Astrocyte (in vitro differentiated cells and primary cell): Measurements from ENCODE around the gene NDUFV1. TPM values are rescaled to one million over a fixed set of nuclear protein-coding genes. Genes with fewer than 3 reads are reported as not detected.
A peak's percentile ranks its signal among the peaks of the same experiment; 100 is the strongest.
"Not testable (repeated sequence)": the region's sequence is repeated elsewhere in the genome, so short reads cannot be mapped to it uniquely, and the experiment has no call there.

Source experiments
- DNase-seq: peaks from one replicate; pipeline ENCODE4 v3.0.0-alpha.2; 2010; ENCODE audit warnings: low read depth
- FAIRE-seq: peaks from 2 replicates; lab custom pipeline; 2011; peaks lifted over from hg19 to GRCh38; lab: Jason Lieb, UNC
- H2AFZ ChIP-seq: 2 replicates; pipeline ENCODE4 v1.6.0; 2012; ENCODE audit warnings: low read depth, low read length, inconsistent platforms
- H3K27ac ChIP-seq: 2 replicates; pipeline ENCODE4 v1.5.1; 2011; ENCODE audit warnings: low read depth, low read length, inconsistent platforms
- H3K27me3 ChIP-seq: 2 replicates; pipeline ENCODE4 v1.6.0; 2011; ENCODE audit warnings: low read length, inconsistent platforms; ENCODE audit not compliant: insufficient read depth
- H3K36me3 ChIP-seq: 2 replicates; pipeline ENCODE4 v1.5.1; 2011; ENCODE audit warnings: low read length, inconsistent platforms; ENCODE audit not compliant: insufficient read depth
- H3K4me1 ChIP-seq: 2 replicates; pipeline ENCODE4 v1.5.1; 2011; ENCODE audit warnings: low read length, inconsistent platforms; ENCODE audit not compliant: insufficient read depth
- H3K4me2 ChIP-seq: 2 replicates; pipeline ENCODE4 v1.6.0; 2012; ENCODE audit warnings: low read length, inconsistent platforms
- H3K4me3 ChIP-seq: 2 replicates; pipeline ENCODE4 v1.5.1; 2011; ENCODE audit warnings: low read depth, mild to moderate bottlenecking, low read length, inconsistent platforms; ENCODE audit not compliant: insufficient read depth
- H3K79me2 ChIP-seq: 2 replicates; pipeline ENCODE4 v1.6.0; 2012; ENCODE audit warnings: mild to moderate bottlenecking, low read length, inconsistent platforms; ENCODE audit not compliant: insufficient read depth
- H3K9ac ChIP-seq: 2 replicates; pipeline ENCODE4 v1.6.0; 2012; ENCODE audit warnings: mild to moderate bottlenecking, low read length, inconsistent platforms
- H3K9me3 ChIP-seq: 2 replicates; pipeline ENCODE4 v1.5.1; 2012; ENCODE audit warnings: low read depth, mild to moderate bottlenecking, low read length, inconsistent platforms; ENCODE audit not compliant: insufficient read depth
- H4K20me1 ChIP-seq: 2 replicates; pipeline ENCODE4 v1.6.0; 2012; ENCODE audit warnings: low read length, inconsistent platforms; ENCODE audit not compliant: insufficient read depth
- H3K27ac Mint-ChIP-seq: one replicate; pipeline ENCODE4 v1.8.0; 2021; ENCODE audit warnings: mild to moderate bottlenecking, mixed read lengths; ENCODE audit not compliant: unreplicated experiment
- H3K27me3 Mint-ChIP-seq: one replicate; pipeline ENCODE4 v1.8.0; 2021; ENCODE audit warnings: low read depth, mixed read lengths; ENCODE audit not compliant: unreplicated experiment
- H3K36me3 Mint-ChIP-seq: one replicate; pipeline ENCODE4 v1.8.0; 2021; ENCODE audit warnings: low read depth, mixed read lengths; ENCODE audit not compliant: unreplicated experiment
- H3K4me1 Mint-ChIP-seq: one replicate; pipeline ENCODE4 v1.8.0; 2021; ENCODE audit warnings: low read depth, mixed read lengths; ENCODE audit not compliant: unreplicated experiment
- H3K4me3 Mint-ChIP-seq: one replicate; pipeline ENCODE4 v1.8.0; 2021; ENCODE audit warnings: mild to moderate bottlenecking, moderate library complexity, mixed read lengths; ENCODE audit not compliant: unreplicated experiment
- H3K9me3 Mint-ChIP-seq: one replicate; pipeline ENCODE4 v1.8.0; 2021; ENCODE audit warnings: mild to moderate bottlenecking, mixed read lengths; ENCODE audit not compliant: unreplicated experiment
- EZH2 ChIP-seq: IDR thresholded peaks from 2 replicates; pipeline ENCODE4 v1.6.1; 2012; ENCODE audit warnings: mild to moderate bottlenecking, low read length, inconsistent platforms; ENCODE audit not compliant: insufficient read depth
- total RNA-seq: library from RNA; stranded (reverse); gene quantifications from 2 replicates; pipeline ENCODE4 v1.2.1, GENCODE V29; 2021
- TF ChIP-seq, protein P1 (sequence below): IDR thresholded peaks from 2 replicates; pipeline ENCODE4 v1.5.1; 2011; ENCODE audit warnings: low read depth, mild to moderate bottlenecking, inconsistent platforms, low read length, moderate library complexity; ENCODE audit not compliant: insufficient read depth

The NDUFV1 gene
- total RNA-seq, 1 donor from 2014 or later, result 117 TPM

DNA sequence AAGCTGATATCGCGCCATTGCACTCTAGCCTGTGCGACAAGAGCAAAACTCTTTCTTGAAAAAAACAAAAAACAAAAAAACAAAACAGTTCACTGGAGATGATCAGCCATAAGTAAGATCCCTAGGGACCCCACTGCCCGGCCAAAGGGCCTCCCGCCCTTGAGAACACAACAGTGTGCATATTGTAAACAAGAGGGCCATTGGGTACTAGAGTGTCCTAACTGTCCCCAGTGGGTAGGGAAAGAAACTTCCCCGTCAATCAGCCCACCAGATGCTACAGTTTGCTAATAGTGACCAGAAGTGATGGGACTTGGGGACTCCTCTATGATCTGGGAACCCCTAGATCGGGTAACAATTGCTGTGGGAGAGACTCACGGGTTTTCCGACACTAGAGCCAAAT lies 47.5 kb downstream of the NDUFV1 start:
- Histone ChIP-seq H3K9me3 (peaks cover 3% of the 10 kb centered on the region), H3K4me2 (no peak overlapping the region), H3K27ac (no peak overlapping the region), H3K4me1 (no peaks in the 10 kb centered on the region), H3K27me3 (peaks cover 2% of the 10 kb centered on the region), H3K4me3 (no peak overlapping the region), H4K20me1 (no peaks in the 10 kb centered on the region), H3K36me3 (no peaks in the 10 kb centered on the region), H3K79me2 (no peaks in the 10 kb centered on the region), H2AFZ (no peak overlapping the region), H3K9ac (no peak overlapping the region)
- Mint-ChIP-seq H3K9me3 (peaks cover 2% of the 10 kb centered on the region), H3K4me3 (no peak overlapping the region), H3K27me3 (peaks cover 3% of the 10 kb centered on the region), H3K4me1 (no peaks in the 10 kb centered on the region), H3K36me3 (no peaks in the 10 kb centered on the region), H3K27ac (no peak overlapping the region)
- TF ChIP-seq, protein P1, sequence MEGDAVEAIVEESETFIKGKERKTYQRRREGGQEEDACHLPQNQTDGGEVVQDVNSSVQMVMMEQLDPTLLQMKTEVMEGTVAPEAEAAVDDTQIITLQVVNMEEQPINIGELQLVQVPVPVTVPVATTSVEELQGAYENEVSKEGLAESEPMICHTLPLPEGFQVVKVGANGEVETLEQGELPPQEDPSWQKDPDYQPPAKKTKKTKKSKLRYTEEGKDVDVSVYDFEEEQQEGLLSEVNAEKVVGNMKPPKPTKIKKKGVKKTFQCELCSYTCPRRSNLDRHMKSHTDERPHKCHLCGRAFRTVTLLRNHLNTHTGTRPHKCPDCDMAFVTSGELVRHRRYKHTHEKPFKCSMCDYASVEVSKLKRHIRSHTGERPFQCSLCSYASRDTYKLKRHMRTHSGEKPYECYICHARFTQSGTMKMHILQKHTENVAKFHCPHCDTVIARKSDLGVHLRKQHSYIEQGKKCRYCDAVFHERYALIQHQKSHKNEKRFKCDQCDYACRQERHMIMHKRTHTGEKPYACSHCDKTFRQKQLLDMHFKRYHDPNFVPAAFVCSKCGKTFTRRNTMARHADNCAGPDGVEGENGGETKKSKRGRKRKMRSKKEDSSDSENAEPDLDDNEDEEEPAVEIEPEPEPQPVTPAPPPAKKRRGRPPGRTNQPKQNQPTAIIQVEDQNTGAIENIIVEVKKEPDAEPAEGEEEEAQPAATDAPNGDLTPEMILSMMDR, result no peak
- TF ChIP-seq EZH2, result no peak
- DNase-seq, result no peak
- FAIRE-seq, result no peak

GRCh38 chr11:67656278-67656922 lies 49.7 kb downstream of the NDUFV1 start:
- Mint-ChIP-seq H3K27ac (no peak overlapping the region), H3K9me3 (peaks cover 2% of the 10 kb centered on the region), H3K36me3 (no peaks in the 10 kb centered on the region), H3K4me1 (no peaks in the 10 kb centered on the region), H3K27me3 (peaks cover 8% of the 10 kb centered on the region), H3K4me3 (no peak overlapping the region)
- FAIRE-seq (no peak), DNase-seq (peak; percentile 34)
- Histone ChIP-seq H3K4me3 (no peak overlapping the region), H3K4me1 (no peaks in the 10 kb centered on the region), H3K4me2 (no peak overlapping the region), H3K79me2 (no peaks in the 10 kb centered on the region), H3K9me3 (no peaks in the 10 kb centered on the region), H3K9ac (no peak overlapping the region), H3K27ac (no peak overlapping the region), H2AFZ (no peak overlapping the region), H3K27me3 (peaks cover 2% of the 10 kb centered on the region), H4K20me1 (no peaks in the 10 kb centered on the region), H3K36me3 (no peaks in the 10 kb centered on the region)
- no peak for TF ChIP-seq EZH2
- TF ChIP-seq, protein P1, result no peak

DNA sequence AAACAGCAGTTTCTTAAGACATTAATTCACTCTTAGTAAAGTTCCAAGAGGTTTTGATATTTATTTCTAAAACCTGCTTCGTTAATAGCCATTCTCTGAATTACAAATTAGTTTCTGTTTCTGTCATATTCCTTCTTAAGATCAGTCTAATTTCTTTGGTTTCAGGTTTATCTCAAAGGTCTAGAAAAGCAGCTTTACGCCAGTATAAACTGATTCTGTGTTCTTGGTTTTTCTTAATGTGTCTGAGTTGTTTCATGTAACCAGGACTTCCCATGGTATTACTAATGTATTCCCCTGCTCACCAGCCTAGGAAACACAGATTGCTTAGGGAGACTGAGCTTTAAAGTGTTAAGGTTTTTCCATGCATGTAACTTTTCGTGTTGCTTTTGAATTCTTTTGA lies 50.6 kb downstream of the NDUFV1 start:
- no peaks in the 10 kb centered on the region for H3K4me1 ChIP-seq
- no peaks in the 10 kb centered on the region for H3K79me2 ChIP-seq
- Mint-ChIP-seq H3K4me1 (no peaks in the 10 kb centered on the region), H3K9me3 (peaks cover 2% of the 10 kb centered on the region), H3K27me3 (peaks cover 12% of the 10 kb centered on the region), H3K27ac (no peak overlapping the region), H3K36me3 (no peaks in the 10 kb centered on the region), H3K4me3 (no peak overlapping the region)
- no peaks in the 10 kb centered on the region for H3K9me3 ChIP-seq
- no peak overlapping the region for H2AFZ ChIP-seq
- H3K4me2 ChIP-seq, result no peak overlapping the region
- no peak overlapping the region for H3K27ac ChIP-seq
- FAIRE-seq, result no peak
- TF ChIP-seq, protein P1, result no peak
- TF ChIP-seq EZH2, result no peak
- no peak overlapping the region for H3K4me3 ChIP-seq
- DNase-seq, result no peak
- H4K20me1 ChIP-seq, result no peaks in the 10 kb centered on the region
- H3K36me3 ChIP-seq, result no peaks in the 10 kb centered on the region
- H3K27me3 ChIP-seq, result peaks cover 2% of the 10 kb centered on the region
- H3K9ac ChIP-seq, result no peak overlapping the region

- not testable (repeated sequence) for H3K27me3 ChIP-seq, H3K9me3 ChIP-seq, H3K36me3 ChIP-seq, H2AFZ ChIP-seq, DNase-seq, H3K9ac ChIP-seq, H3K4me1 Mint-ChIP-seq, H3K4me3 Mint-ChIP-seq, H3K9me3 Mint-ChIP-seq, H3K36me3 Mint-ChIP-seq, H4K20me1 ChIP-seq, H3K27ac Mint-ChIP-seq, H3K4me1 ChIP-seq, H3K4me2 ChIP-seq, H3K27ac ChIP-seq, H3K4me3 ChIP-seq, H3K79me2 ChIP-seq, FAIRE-seq
- peaks cover 20% of the 10 kb centered on the region for H3K27me3 Mint-ChIP-seq
These were observed 53.0 kb downstream of the NDUFV1 start for GRCh38 chr11:67659651-67660165.
